ENCODE measurements around the gene STAP1. TPM values are rescaled to one million over a fixed set of nuclear protein-coding genes. Genes with fewer than 3 reads are reported as not detected.
"Not testable (repeated sequence)": the region's sequence is repeated elsewhere in the genome, so short reads cannot be mapped to it uniquely, and the experiment has no call there.

STAP1 gene
- total RNA-seq, 4 donors from 2014 or later = 0.42 to 0.44 TPM; not detected in 2

DNA sequence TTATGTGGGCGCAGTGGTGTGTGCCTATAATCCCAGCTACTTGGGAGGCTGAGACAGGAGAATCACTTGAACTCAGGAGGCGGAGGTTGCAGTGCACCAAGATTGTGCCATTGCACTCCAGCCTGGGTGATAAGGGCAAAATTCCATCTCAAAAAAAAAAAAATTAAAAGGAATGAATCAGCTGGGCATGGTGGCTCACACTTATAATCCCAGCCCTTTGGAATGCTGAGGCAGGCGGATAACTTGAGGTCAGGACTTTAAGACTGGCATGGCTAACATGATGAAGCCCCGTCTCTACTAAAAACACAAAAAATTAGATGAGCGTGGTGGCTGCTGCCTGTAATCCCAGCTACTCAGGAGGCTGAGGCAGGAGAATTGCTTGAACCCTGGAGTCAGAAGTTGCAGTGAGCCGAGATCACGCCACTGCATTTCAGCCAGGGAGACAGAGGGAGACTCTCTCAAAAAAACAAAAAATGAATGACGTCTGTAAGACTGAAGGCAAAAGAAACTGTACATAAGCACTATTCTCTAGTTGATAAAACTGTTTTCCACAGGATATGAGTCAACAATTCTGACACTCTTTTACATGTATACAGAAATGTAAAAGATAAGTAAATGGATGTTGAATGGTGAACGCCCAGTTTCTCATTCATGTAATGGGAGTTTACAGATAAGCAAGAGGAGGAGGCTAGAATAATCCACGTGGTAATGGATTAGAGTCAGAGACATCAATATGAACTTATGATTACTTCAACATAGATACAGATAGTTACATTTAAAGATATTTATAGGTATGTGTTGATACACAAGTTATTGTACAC is 35.5 kb upstream of the STAP1 start:
- no peak for DNase-seq (ENCODE audit: low spot score in 2 of 2)
- H3K4me1 ChIP-seq = peaks cover 0 to 4% (median 0%) of the 10 kb centered on the region in 4 donors
- no peaks in the 10 kb centered on the region for H3K9me3 ChIP-seq
- peaks cover 0 to 37% (median 0%) of the 10 kb centered on the region in 3 donors for H3K36me3 ChIP-seq
- H3K27me3 ChIP-seq = no peaks in the 10 kb centered on the region
- no peak overlapping the region for H3K27ac ChIP-seq
- WGBS, 2 donors = 95% methylated on average over 10 of the region's 10 CpGs
- H3K4me3 ChIP-seq = no peak overlapping the region
- TF ChIP-seq EP300 (IDR thresholded peaks at IDR 0.05) (no peak), POLR2A (IDR thresholded peaks at IDR 0.05) (no peak)
- TF ChIP-seq, protein P1, sequence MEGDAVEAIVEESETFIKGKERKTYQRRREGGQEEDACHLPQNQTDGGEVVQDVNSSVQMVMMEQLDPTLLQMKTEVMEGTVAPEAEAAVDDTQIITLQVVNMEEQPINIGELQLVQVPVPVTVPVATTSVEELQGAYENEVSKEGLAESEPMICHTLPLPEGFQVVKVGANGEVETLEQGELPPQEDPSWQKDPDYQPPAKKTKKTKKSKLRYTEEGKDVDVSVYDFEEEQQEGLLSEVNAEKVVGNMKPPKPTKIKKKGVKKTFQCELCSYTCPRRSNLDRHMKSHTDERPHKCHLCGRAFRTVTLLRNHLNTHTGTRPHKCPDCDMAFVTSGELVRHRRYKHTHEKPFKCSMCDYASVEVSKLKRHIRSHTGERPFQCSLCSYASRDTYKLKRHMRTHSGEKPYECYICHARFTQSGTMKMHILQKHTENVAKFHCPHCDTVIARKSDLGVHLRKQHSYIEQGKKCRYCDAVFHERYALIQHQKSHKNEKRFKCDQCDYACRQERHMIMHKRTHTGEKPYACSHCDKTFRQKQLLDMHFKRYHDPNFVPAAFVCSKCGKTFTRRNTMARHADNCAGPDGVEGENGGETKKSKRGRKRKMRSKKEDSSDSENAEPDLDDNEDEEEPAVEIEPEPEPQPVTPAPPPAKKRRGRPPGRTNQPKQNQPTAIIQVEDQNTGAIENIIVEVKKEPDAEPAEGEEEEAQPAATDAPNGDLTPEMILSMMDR (IDR thresholded peaks at IDR 0.05) = no peak

DNA sequence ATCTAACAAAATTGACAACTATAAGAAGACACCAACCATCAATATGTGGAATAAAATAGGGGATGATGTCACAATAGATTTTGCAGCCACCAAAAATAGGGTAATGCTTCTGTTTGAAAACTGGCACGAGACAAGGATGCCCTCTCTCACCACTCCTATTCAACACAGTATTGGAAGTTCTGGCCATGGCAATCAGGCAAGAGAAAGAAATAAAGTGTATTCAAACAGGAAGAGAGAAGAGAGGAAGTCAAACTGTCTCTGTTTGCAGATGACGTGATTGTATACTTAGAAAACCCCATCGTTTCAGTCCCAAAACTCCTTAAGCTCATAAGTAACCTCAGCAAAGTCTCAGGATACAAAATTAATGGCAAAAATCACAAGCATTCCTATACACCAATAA is 34.4 kb upstream of the STAP1 start:
- WGBS, 2 donors = 88 to 91% methylated on average over 3 of the region's 3 CpGs
- H3K9me3 ChIP-seq; H3K4me3 ChIP-seq; H3K27me3 ChIP-seq; H3K4me1 ChIP-seq; H3K27ac ChIP-seq; DNase-seq (ENCODE audit: low spot score in 2 of 2): not testable (repeated sequence)
- H3K36me3 ChIP-seq = peaks cover 0 to 43% (median 0%) of the 10 kb centered on the region in 3 donors

DNA sequence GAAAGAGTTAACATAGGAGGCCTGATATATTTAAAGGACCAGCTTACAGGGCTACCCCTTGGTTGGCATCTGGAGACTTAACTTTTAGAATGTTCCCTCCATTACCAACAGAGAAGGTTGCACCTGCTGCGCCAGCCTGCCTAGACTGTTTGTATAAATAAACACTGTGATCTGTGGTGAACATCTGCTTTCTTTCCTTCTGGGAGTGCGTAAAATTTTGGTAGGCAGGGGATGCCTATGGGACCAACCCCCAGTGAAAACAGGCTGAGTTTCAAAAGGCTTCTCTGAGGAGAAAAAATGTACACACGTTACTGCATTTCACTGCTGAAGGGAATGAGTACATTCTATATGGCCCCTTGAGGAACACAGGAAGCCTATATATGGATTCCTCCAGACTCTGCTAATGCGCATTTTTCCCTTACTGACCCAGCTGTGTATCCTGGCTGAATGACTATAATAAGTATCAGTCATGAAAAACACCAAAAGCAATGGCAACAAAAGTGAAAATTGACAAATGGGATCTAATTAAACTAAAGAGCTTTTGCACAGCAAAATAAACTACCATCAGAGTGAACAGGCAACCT is 27.1 kb upstream of the STAP1 start:
- no peaks in the 10 kb centered on the region for H3K9me3 ChIP-seq
- TF ChIP-seq POLR2A (IDR thresholded peaks at IDR 0.05) (no peak), EP300 (IDR thresholded peaks at IDR 0.05) (no peak)
- TF ChIP-seq, protein P1 (IDR thresholded peaks at IDR 0.05) = no peak

DNA sequence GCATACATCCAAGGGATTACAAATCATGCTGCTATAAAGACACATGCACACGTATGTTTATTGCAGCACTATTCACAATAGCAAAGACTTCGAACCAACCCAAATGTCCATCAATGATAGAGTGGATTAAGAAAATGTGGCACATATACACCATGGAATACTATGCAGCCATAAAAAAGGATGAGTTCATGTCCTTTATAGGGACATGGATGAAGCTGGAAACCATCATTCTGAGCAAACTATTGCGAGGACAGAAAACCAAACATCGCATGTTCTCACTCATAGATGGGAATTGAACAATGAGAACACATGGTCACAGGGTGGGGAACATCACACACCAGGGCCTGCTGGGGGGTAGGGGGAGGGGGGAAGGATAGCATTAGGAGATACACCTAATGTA is 26.1 kb upstream of the STAP1 start:
- not testable (repeated sequence) for DNase-seq (ENCODE audit: low spot score in 2 of 2); H3K27me3 ChIP-seq; H3K9me3 ChIP-seq; H3K4me1 ChIP-seq; H3K4me3 ChIP-seq; H3K27ac ChIP-seq
- WGBS, 2 donors = 87 to 92% methylated on average over 4 of the region's 4 CpGs
- peaks cover 0 to 87% (median 12%) of the 10 kb centered on the region in 3 donors for H3K36me3 ChIP-seq

More for the DNA sequence above, 27.1 kb upstream of the STAP1 start:
- WGBS, 2 donors = 65 to 74% methylated on average over 4 of the region's 4 CpGs
- Histone ChIP-seq H3K4me1 (peaks cover 0 to 8% (median 0%) of the 10 kb centered on the region in 4 donors), H3K27ac (no peak overlapping the region), H3K27me3 (no peaks in the 10 kb centered on the region), H3K36me3 (peaks cover 0 to 81% (median 12%) of the 10 kb centered on the region in 3 donors), H3K4me3 (no peak overlapping the region)
- DNase-seq (ENCODE audit: low spot score in 2 of 2) = no peak

DNA sequence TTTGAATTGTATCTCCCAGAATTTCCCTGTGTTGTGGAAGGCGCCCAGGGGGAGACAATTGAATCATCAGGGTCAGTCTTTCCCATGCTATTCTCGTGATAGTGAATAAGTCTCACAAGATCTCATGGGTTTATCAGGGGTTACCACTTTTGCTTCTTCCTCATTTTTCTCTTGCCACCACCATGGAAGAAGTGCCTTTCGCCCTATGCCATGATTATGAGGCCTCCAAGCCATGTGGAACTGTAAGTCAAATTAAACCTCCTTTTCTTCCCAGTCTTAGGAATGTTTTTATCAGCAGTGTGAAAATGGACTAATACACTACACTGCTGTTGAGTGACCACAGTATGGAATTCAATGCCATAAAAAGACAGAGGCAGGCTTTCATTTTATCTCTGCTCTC is 25.4 kb upstream of the STAP1 start:
- TF ChIP-seq EP300 (IDR thresholded peaks at IDR 0.05) (no peak), POLR2A (IDR thresholded peaks at IDR 0.05) (no peak)
- TF ChIP-seq, protein P1 (IDR thresholded peaks at IDR 0.05) = no peak
- Histone ChIP-seq H3K36me3 (peaks cover 0 to 90% (median 12%) of the 10 kb centered on the region in 3 donors), H3K9me3 (no peaks in the 10 kb centered on the region), H3K27ac (no peak overlapping the region), H3K27me3 (no peaks in the 10 kb centered on the region), H3K4me1 (peaks cover 0 to 8% (median 0%) of the 10 kb centered on the region in 4 donors), H3K4me3 (no peak overlapping the region)
- no peak for DNase-seq (ENCODE audit: low spot score in 2 of 2)
- 95 to 96% methylated on average over 3 of the region's 3 CpGs for WGBS, 2 donors

DNA sequence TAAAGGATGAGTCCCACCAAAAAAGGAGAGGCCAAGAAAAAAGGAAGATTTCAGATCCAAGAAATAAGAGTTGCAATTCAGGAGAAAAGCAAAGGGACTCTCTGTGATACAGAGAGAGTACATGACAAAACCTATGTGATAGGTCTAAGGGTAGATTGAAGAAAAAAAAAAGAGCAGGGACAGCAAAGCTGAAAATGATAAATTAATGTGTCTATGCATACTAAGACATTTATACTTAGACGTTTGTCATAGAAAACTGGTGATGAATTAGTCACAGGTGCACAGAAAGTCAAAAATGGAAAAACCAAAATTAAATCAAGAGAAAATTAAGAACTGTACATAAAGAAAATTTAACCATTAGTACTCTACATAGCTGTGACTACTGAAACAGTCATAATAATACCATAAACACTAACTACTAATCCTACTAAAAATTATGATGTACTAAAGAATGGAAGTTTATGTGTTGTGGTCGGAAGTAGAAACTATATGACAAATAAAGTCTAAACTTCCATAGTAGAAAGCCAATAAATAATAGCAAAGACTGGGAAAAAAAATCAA is 23.2 kb upstream of the STAP1 start:
- no peak for DNase-seq (ENCODE audit: low spot score in 2 of 2)
- no peak overlapping the region for H3K27ac ChIP-seq
- peaks cover 0 to 4% (median 0%) of the 10 kb centered on the region in 4 donors for H3K4me1 ChIP-seq
- 88 to 93% methylated on average over 2 of the region's 2 CpGs for WGBS, 2 donors
- H3K36me3 ChIP-seq = peaks cover 0 to 93% (median 12%) of the 10 kb centered on the region in 3 donors
- no peaks in the 10 kb centered on the region for H3K9me3 ChIP-seq
- H3K27me3 ChIP-seq = no peaks in the 10 kb centered on the region
- no peak overlapping the region for H3K4me3 ChIP-seq
- TF ChIP-seq, protein P1 (IDR thresholded peaks at IDR 0.05) = no peak
- no peak for TF ChIP-seq POLR2A (IDR thresholded peaks at IDR 0.05)
- TF ChIP-seq EP300 (IDR thresholded peaks at IDR 0.05) = no peak
